ENCODE data around the gene CROCC.
"Not testable (repeated sequence)": the region's sequence is repeated elsewhere in the genome, so short reads cannot be mapped to it uniquely, and the experiment has no call there.

GRCh38 chr1:16892978-16893525, 28.7 kb upstream of the CROCC start:
- not testable (repeated sequence) for TF ChIP-seq CTCF, EP300, POLR2A (IDR thresholded peaks at IDR 0.05)
